H1 (cell line): ENCODE results near the gene DDAH2. TPM values are rescaled to one million over a fixed set of nuclear protein-coding genes. Genes with fewer than 3 reads are reported as not detected.

Source experiments
- CBX8 ChIP-seq: fragments of 300-800, 300-1000 bp; sonication (generic); IDR thresholded peaks from 2 replicates; pipeline ENCODE4 v1.7.1; 2016; ENCODE audit warnings: low read depth, low read length, borderline replicate concordance
- HDAC2 ChIP-seq, 2 experiments: fragments of 300-600 bp in 1 of 2; sonication (generic) in 1 of 2; IDR thresholded peaks; 2 replicates each; pipeline ENCODE4 v1.6.1; 2011 to 2012; ENCODE audit warnings: low read depth in 2 of 2, low read length in 2 of 2, mild to moderate bottlenecking in 2 of 2, moderate library complexity in 2 of 2, borderline replicate concordance in 1 of 2, inconsistent platforms in 1 of 2
- POLR2A ChIP-seq, 2 experiments: IDR thresholded peaks; 1 replicate in 1 of 2; 2 replicates in 1 of 2; pipeline ENCODE4 v1.6.1; 2011; ENCODE audit warnings: low read depth in 2 of 2, low read length in 2 of 2, mild to moderate bottlenecking in 2 of 2; ENCODE audit errors: control extremely low read depth in 1 of 2
- SIN3A ChIP-seq, 2 experiments: IDR thresholded peaks in 1 of 2; conservative IDR thresholded peaks in 1 of 2; 2 replicates each; pipeline ENCODE4 v1.6.1; 2011 to 2012; ENCODE audit warnings: low read length in 2 of 2, improper control_type of control experiment in 1 of 2, low read depth in 1 of 2, mild to moderate bottlenecking in 1 of 2
- SP1 ChIP-seq: IDR thresholded peaks from 2 replicates; pipeline ENCODE4 v1.6.1; 2011; ENCODE audit warnings: low read depth, low read length
- TAF1 ChIP-seq: IDR thresholded peaks from 2 replicates; pipeline ENCODE4 v1.6.1; 2011; ENCODE audit warnings: mild to moderate bottlenecking, low read depth, low read length
- ZNF274 ChIP-seq: IDR thresholded peaks from 2 replicates; pipeline ENCODE4 v1.7.0; 2012; ENCODE audit warnings: low read length, borderline replicate concordance; ENCODE audit errors: extremely low read depth
- polyA plus RNA-seq, 7 experiments: library from polyadenylated mRNA; depleted of rRNA in 3 of 7; stranded (reverse) in 5 of 7; unstranded in 2 of 7; fragments of >200 nt in 5 of 7; fragments of 200-250 nt in 2 of 7; gene quantifications; 1 replicate in 5 of 7; 2 replicates in 1 of 7; 4 replicates in 1 of 7; pipeline versions ENCODE4 v1.2.1 to v1.2.3, GENCODE V29; 2011 to 2013; ENCODE audit warnings: missing spikeins in 2 of 7, mixed read lengths in 2 of 7
- total RNA-seq: library from RNA; stranded (reverse); fragmentation: NEBNext Ultra II Directional; extraction: Animal tissue kit (Norgen Biotek cat#: 25700); gene quantifications from 2 replicates; pipeline ENCODE4 v1.2.1, GENCODE V29; 2021
- TF ChIP-seq, protein P1 (sequence below): IDR thresholded peaks from 2 replicates; pipeline ENCODE4 v1.6.1; 2012; ENCODE audit warnings: inconsistent platforms

DDAH2 gene
- total and polyA plus RNA-seq, 2 of the 8 experiments (the other 6 are each of a cell fraction or from before 2014, with no cell fraction given): 53.3 to 73.5 TPM

DNA sequence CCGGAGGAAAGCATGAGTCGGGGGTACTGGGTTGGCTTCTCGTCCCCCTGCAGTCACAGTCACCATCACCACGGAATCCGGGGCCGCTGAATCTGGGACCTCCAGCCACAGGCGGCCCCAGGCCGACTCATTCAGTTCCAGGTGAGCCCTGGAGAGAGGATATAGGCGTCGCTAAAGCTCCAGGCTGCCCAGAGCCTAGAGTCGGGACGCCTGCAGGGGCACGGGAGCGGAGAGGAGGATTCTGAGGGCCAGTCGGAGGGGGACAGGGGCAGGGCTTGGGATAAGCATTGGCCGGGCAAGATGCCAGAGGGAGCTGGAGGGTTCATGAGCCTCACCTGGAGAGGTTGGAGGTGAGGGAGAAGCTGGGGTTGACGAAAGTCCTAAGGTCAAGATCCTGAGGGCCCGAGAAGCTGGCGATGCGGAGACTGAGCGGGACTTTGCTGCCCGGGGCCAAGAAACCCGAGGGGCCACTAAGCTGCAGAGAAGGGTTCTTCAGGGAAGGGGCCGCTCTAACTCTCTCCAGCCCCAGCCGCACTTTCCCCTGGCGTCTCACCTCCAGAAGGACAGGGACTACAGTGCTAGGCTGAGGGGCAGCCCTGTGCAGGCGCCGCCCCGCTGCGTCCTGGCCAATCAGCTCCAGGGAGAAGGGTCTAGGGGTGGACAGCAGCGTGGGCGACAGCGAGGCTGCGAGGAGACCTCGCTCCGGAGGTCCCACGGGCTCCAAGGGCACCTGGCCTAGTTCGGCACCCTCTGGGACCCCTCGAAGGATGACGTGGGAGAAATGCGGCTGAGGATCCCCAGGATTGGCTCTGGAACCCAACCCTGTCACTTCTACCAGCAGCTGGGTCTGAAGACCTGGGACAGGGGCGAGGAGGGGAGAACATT, 37.1 kb upstream of the DDAH2 start (continued):
- TF ChIP-seq HDAC2 (IDR thresholded peaks at IDR 0.05; ENCODE audit: borderline replicate concordance in 1 of 2, low read depth in 2 of 2, low read length in 2 of 2) (no peak), TAF1 (no peak; the same call in 1 of the 2 replicates), POLR2A (IDR thresholded peaks at IDR 0.05; ENCODE audit: control extremely low read depth in 1 of 2, low read depth in 2 of 2, low read length in 2 of 2) (peak in 1 of 2 experiments; percentile 32; a peak in 1 of 3 replicates), ZNF274 (no peak), CBX8 (no peak), SIN3A (conservative IDR thresholded peaks at IDR 0.05 in 1 of 2, IDR thresholded peaks at IDR 0.05 in 1 of 2; ENCODE audit: low read depth in 1 of 2, low read length in 2 of 2) (0 out of 4 replicates have a peak, but pooled peaks of 1 of the 2 experiments have one; percentile 28), SP1 (no peak)
- TF ChIP-seq, protein P1, sequence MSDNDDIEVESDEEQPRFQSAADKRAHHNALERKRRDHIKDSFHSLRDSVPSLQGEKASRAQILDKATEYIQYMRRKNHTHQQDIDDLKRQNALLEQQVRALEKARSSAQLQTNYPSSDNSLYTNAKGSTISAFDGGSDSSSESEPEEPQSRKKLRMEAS: 0 out of 2 replicates have a peak, but pooled peaks have one; percentile 12
